ENCODE data around the gene BPIFB1. TPM values are rescaled to one million over a fixed set of nuclear protein-coding genes. Genes with fewer than 3 reads are reported as not detected.

The BPIFB1 gene
- total and polyA plus RNA-seq, 10 of the 15 experiments (the other 5 are each of a cell fraction or from before 2014, with no cell fraction given) = 0.13 TPM; not detected in 9

GRCh38 chr20:33277471-33278441 is 5.3 kb upstream of the BPIFB1 start (continued):
- TF ChIP-seq USF1 (IDR thresholded peaks at IDR 0.05; ENCODE audit: borderline replicate concordance, extremely low read length, insufficient read depth, low read depth, low read length) (no peak), ZNF24 (IDR thresholded peaks at IDR 0.05) (no peak), TCF3 (IDR thresholded peaks at IDR 0.05; ENCODE audit: borderline replicate concordance, insufficient read depth, low read depth, low read length) (no peak)

GRCh38 chr20:33278700-33279099 is 4.3 kb upstream of the BPIFB1 start:
- no peaks in the 10 kb centered on the region for H3K9me3 ChIP-seq (replicated peaks; ENCODE audit: control insufficient read depth, insufficient read depth, low read length)
- intact Hi-C loops (cut with micrococcal nuclease; ENCODE audit: unreplicated experiment) = no loop called here
- no peaks in the 10 kb centered on the region for H3K36me3 ChIP-seq (ENCODE audit: control insufficient read depth in 2 of 2, insufficient read depth in 2 of 2, low read length in 1 of 2)
- DNase-seq (ENCODE audit: low read depth, low spot score) = no peak
- no peak for FAIRE-seq
- H3K4me2 ChIP-seq (ENCODE audit: control insufficient read depth, insufficient read depth) = no peak overlapping the region
- H2AFZ ChIP-seq (ENCODE audit: control insufficient read depth, low read depth, low read length) = no peak overlapping the region
- TF ChIP-seq RELB (IDR thresholded peaks at IDR 0.05; ENCODE audit: low read depth) = no peak
- no peak for TF ChIP-seq RAD51 (IDR thresholded peaks at IDR 0.05)
- no peak for TF ChIP-seq E4F1 (IDR thresholded peaks at IDR 0.05; ENCODE audit: borderline replicate concordance, partially characterized antibody)
- no peaks in the 10 kb centered on the region for H3K4me1 ChIP-seq (ENCODE audit: control insufficient read depth, insufficient read depth, low read length)
- ChIA-PET POLR2A (no interaction called here), SMC1A (ENCODE audit: uncharacterized antibody, unreplicated experiment) (no interaction called here), RAD21 (ENCODE audit: unreplicated experiment) (no interaction called here), CTCF (no interaction called here)
- no peak for ATAC-seq
- no peak overlapping the region for H3K27ac ChIP-seq (ENCODE audit: control insufficient read depth, insufficient read depth)
- no peak overlapping the region for H3K4me3 ChIP-seq
- H3K9ac ChIP-seq (ENCODE audit: control insufficient read depth, insufficient read depth, low read length) = no peak overlapping the region
- H3K27me3 ChIP-seq (replicated peaks in 1 of 2; ENCODE audit: control insufficient read depth in 2 of 2, insufficient read depth in 2 of 2, low read length in 1 of 2) = peaks cover 7 to 8% of the 10 kb centered on the region in 2 experiments; a peak in 3 of 4 replicates
- in situ Hi-C loops (cut with MboI) = no loop called here
- H4K20me1 ChIP-seq (ENCODE audit: control insufficient read depth, insufficient read depth) = no peaks in the 10 kb centered on the region
- 6% methylated on average over 3 of the region's 3 CpGs for WGBS (ENCODE audit: insufficient coverage, insufficient replicate concordance, low lambda C conversion rate, missing lambda C conversion rate)
- H3K79me2 ChIP-seq (ENCODE audit: control insufficient read depth, insufficient read depth, low read length) = no peaks in the 10 kb centered on the region
- BruUV-seq (replicated peaks) = no TSS peak
